GM18861 (cell line): ENCODE results near the gene FARP2.

Source experiments
- ATAC-seq: cut with Tn5 transposase; IDR thresholded peaks from one replicate; pipeline ENCODE4 v1.9.1; 2021; ENCODE audit not compliant: unreplicated experiment

Gene FARP2

DNA sequence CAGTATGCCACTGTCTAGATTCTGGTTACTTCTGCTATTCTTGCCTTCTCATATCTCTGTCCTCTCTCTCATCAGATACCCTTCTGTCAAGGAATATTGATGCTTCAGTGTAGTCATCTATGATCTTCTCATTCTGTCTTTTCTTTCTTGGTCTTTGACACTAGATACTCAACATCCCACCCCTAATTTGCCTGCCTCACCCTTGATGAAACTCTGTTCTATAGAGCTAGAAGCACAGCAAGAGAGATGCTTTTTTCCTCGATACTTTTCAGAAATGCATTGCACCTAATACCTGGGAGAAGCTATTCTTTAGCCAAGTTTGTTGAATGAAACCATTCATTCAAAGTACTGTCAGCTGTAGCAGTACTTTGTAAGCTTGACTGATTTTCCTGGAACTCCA is 30.8 kb upstream of the FARP2 start:
- no peak for ATAC-seq

DNA sequence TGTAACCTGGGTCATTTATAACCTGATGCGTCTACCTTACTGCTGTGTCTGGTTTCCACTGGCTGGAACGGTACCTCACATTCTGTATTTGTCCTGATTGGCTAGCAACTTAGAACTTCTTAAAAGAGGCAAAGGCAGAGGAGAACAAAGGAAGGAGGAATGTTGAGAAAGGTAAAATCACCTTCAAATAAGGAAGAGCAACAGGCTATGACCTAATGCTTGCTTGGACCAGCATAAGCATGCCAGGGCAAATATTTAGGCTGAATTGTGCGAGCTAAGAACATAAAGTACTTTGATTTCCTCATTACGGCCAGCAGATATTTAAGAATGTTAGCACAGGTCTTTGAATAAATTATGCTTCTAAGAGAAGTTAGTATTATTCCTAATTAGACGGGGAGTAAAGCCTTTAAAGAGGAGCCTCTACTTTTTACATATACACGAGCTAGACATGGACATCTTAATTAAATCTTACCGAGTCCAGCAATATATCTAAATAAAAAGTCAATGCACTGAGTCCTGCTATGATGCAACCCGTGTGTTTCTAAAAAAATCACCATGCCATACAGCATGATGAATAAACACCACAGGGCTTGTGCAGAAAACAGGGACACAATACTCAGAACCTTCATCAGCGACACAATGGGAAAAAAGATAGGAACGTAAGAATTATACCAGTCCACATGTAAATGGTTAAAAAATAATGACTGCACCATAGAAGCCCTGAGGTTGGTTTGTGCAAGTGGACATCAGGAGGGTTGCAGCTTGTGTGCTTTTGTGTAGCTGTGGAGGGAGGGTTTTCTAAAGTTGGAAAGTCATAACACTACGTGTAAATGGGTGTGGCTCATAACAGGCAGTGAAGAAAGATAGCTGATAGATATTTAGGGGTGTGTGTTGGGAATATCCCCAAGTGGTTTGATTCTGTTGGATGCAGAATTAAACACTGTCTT is 26.1 kb upstream of the FARP2 start:
- no peak for ATAC-seq

DNA sequence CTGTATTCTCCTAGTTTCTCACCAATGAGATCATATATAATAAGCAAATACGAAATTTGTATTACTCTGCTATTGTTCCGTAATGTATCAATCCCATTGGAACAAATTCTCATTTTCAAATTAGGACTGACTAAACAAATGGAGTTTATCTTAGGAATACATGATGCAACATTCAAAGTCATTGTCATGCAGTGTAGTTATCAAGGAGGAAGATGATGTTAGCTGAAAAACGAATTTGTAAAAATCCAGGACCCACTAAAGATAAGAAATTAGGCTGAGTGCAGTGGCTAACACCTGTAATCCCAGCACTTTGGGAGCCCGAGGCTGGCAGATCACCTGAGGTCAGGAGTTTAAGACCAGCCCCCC is 25.5 kb upstream of the FARP2 start:
- no peak for ATAC-seq

DNA sequence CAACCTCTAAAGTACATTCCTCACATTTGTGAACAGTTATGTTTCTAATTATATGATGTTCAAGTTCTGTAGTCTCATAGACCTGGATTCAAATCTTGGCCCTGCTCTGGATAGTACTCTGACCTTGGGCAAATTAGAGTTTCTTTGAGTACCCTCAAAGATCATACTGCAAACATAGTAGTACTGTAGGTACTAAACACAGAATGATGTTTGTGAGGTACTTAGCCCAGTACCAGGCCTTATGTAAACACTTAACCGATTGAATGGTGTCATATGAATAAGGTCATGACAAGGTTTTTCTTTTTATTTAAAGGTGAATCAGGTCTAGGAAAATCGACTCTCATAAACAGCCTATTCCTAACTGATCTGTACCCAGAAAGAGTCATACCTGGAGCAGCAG is 21.3 kb upstream of the FARP2 start:
- no peak for ATAC-seq

DNA sequence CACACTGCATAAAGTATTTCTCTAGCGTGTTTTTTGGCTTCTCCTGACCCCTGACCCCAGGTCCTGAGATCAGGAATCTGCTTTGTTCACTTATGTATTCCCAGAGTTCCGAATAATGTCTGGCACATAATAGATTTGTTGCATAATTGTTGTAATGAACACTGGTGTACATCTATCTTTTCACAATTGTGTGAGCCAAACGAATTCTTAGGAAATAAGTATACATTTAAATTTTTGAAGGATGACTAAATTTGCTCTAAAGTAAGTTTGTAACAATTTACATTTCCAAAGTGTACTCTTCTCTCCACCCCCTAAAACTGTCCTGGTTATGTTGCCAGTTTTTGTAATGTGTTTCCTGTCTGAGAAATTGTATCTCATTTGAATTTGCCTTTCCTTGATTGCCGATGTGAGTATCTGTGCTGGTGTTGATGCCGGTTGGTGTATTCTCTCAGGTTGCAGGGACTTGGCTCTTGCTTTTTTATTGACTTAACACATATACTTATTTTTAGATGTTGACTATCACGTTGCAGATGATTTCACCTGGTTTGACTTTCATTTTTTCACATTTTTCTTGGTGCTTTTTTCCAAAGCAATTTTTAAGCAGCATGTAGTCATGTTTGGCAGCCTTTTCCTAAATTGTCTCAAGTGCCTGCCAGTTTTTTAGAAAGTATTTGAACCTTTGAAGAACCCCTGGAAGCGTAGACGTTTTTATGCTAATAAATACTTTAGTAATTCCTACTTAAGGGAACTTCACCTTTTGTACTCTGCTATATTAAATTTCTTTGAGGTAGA is 16.1 kb upstream of the FARP2 start:
- no peak for ATAC-seq

DNA sequence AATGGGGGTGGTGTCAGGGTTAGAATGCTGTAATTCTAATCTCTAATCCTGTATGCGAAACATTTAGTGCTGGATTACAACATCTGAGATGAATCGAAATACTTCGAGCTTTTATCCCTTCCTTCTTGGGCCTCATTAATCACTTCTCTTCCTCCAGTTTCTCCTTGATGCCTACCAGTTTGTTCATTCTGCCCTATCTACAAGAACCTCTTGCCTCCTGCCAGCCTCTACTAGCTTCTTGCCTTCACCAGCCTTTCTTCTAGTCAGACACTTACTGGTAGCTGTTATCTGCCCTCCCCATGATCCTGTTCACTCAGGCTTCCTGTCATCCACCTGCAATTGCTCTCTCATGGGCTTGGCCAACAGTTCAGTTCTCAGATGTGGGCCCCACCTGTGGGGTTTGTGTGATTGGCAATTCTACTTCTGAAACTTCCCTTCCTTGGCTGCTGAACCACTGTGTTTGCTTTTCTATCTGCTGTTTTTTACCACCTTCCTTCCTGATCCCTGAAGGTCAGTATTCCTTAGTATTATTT is 15.4 kb upstream of the FARP2 start:
- no peak for ATAC-seq

DNA sequence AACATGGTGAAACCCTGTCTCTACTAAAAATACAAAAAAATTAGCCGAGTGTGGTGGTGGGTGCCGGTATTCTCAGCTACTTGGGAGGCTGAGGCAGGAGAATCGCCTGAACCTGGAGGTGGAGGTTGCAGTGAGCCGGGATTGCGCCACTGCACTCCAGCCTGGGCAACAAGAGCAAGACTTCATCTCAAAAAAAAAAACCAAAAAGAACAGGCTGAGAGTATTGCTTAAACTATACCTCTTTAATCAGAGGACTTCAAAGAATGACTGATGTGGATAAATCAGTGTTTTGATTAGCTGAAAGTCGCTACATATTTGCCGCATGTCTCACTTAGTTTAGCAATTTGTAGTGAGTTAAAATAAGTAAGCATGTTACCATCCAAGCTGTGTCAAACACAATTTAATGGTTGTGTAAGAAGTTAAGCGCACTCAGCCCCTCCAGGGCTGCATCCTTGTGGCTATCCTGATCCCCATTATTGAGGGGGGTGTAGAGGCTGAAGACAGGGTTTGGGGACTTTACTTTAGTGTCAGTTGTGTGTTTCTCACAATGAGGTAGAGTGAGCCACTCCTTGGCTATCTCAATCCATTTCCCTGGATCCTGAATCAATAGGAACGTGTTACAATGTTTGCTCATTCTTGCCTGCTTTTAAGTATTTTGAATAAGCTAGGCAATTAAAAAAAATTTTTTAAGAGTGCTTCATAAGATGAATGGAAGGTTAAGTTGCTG is 11.0 kb upstream of the FARP2 start:
- ATAC-seq: no peak

DNA sequence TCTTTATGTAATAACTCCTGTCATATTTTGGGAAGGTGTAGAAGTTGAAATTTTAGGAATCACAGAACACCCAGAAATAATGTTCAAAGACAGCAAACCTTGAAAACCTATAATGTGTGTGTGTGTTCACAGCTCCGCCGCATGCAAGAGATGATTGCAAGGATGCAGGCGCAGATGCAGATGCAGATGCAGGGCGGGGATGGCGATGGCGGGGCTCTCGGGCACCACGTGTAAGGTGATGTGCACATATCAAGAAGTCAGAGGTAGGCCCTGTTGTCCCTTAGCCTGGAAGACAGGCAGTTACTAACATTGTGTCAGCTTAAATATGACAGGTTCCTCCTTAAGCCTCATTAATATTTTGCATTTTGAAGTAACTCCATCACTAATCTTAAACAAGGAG is 6.1 kb upstream of the FARP2 start:
- ATAC-seq: no peak

DNA sequence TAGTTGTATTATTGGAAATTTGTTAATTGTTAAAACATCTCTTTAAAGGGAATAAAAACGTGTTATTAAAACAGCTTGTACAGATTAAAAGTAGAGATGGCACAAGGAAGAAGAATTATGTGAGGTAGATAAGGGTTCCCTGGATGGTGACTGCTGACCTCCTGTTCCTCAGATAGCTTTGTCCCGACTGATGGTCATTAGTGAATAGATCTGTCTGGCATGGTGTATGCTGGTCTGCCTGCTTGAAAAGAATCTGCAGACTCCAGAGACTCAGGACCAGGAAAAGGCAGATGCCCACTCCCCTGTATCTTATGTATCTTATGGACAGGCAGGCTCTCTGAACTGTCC is 5.6 kb upstream of the FARP2 start:
- no peak for ATAC-seq

DNA sequence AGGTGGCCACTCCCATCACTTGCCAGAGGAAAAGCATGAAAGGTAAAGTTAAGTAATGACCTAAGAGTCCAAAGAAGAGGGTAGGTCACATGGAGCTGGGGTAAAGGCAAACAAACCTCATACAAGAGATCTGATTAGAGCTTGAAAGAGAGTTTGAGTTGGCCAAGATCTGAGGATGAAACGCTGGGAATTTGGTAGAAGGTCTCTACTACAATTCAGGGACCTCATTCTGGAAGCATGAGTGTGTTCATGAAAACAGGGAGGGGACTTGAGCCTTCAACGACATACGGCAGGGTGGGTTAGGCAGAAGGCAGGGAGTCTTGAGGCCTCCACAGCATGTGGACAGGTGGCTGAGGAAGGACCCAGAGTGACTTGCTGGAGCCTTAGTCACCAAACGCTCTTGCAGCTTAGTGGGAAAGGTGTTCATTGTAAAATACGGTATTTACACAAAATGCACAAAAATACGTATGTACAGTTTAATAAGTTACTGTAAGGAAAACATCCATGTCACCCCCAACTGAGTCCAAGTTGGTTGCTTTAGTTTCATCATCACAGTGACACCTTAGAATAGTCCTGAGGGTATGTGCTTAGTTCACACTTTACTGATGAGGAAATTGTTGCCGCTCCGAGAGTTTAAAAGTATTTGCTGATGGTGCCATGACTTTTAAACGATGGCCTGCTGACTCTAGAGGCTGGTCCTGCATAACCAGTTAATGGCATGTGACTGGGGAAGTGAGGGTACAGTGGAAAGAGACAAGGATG is 5.0 kb upstream of the FARP2 start:
- ATAC-seq: no peak

DNA sequence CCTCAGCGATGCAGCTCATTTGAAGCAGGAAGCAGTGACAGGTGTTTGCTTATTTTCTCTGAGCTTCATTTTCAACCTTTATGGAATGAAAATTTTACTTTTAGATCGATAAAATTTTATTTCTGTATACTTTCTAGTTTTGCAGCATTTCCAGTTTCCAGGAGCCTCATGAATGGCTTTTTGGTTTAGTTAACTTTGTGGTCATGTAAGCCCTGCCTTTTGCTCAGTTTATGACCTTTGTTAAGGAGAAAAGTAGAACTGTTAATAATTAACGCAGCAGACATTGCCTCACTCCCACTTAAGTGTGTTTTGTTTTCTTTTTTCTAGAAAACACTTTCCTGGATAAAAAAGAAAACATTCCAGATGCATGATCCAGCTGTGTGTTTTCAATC is 4.4 kb upstream of the FARP2 start:
- ATAC-seq: no peak

DNA sequence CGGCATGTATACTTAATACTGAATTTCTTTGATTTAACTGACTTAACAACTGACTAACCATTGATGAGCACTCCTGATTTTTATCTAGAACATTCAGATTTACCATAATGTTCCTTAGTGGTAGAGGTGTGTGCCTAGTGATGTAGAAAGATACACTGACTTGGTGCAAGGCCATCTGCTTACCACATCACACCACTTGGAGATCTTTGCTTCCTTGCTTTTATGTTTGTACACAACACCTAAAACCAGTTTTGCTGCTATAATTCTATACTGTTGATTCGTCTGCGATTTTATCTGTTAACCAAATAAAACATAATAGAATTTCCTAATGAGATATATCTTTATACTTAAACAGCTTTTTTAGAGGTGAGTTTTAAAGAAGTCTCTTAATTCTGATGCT is 3.9 kb upstream of the FARP2 start:
- no peak for ATAC-seq

DNA sequence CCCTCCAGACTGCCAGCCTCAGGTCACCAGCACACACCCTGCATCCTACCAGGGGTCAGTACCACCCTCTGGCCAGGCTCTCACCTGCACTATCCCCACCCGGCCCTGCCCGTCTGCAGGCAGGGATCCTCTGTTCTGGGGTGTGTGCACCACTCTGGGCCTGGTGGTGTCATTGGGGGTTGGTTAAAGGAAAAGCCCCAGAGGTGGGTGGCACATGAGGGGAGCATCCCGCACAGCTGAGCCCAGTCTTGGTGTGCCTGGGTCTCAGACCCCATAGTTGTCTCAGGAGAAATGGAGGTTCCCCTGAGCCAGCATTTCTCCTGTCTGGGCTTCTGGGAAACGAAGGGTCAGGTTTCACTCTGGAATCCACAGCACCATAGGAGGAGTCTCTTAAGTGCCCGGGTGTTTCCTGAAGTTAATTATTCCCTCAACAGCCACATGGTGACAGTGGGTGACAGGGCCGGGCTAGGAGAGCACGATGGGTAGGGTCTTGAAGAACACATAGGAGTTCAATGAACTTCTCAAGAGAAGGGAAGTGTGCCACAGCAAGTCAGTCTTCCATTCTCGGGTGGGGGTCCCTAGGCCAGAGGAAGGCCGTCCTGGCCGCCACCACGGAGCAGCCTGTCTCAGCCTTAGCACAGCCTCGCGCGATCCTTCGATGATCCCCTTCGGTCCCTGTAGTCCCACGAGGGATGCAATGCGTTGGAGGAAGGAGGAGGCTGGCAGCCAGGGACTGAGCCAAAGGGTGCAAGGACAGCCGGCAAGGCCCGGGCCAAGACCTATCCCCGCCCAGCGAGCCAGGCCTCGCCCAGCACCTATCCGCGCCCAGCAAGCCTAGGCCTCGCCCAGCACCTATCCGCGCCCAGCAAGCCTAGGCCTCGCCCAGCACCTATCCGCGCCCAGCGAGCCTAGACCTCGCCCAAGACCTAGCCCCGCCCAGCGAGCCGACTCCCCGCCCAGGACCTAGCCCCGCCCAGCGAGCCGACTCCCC is 1.1 kb upstream of the FARP2 start:
- no peak for ATAC-seq

DNA sequence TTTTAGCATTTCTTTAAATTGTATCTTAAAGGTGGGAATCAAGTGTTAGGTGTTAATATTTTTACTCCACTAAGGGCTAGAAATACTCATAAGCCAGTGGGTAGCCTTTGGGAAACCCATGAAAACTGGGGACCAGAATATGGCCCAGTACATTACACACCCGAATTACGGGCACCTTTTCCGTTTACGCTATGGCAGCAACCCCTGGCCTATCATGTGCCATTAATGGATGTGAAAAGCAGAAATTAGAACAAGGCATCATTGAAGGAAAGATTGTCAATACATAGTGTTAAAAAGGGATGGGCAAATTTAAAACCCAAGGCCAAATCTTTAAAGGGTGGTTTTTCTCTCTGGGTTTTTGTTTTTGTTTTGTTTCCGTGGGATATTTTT is 781 bp downstream of the FARP2 start:
- no peak for ATAC-seq

DNA sequence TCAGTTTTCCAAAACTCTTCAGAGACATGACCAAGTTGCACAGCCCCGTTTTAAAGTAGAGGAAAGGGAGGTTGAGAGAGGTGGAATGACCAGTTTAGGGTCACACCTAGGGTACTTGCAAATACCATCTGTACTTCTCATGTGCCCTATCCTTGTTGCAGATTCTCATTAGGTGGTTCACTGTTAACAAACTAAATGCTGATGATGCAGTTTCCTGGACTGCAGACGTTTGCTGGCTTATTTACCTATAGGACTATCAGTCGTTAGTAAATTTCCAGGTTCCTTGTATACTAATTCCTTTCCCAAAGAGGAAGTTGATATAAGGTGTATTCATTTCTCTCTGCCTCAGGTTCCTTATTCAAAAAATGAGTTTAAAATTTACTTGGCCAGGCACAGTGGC is 1.4 kb downstream of the FARP2 start:
- ATAC-seq: no peak

DNA sequence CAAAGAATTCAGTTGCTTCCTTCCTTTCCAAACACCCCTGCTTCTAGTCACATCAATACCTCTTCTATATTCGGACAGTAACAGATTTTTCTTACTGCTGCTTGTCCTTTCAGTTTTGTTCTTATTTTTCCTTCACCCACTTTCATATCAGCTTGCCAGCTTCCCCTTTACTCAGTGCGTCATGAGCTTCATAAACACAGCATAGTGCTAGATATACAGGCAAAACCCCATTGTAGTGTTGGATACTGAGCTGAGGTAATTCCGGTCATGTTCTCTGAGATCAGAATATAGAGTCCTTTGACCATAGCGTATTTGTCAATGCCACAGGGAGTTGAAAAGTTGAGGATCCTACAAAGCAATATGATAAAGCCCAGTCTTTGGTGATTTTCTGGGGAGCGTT is 2.4 kb downstream of the FARP2 start:
- peak; percentile 46 for ATAC-seq

DNA sequence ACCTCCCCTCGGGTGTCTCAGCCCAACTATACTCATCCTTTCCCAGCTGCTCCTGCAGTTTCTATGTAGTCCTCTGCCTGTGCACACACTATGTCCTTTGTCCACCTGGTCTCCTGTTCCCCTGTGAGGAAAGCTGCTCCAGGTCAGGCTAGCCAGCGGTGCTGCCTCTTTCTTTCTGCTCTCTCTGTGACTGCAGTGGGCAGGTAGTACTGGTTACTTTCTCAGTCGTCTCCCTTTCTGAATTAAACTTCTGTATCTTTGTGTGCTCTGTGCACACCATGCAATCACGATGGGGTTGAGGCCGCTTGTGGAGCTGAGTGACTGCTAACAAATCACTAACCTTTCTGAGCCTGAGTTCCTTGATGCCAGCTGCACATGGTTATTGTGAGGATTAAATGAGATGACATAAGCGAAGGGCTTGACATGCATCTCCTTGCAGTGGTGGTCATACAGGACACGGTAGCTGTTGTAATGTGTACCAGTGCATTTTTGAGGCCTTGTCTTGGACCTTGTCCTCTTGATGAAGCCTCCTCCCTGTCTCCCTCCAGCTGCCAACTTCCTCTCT is 3.5 kb downstream of the FARP2 start:
- no peak for ATAC-seq

DNA sequence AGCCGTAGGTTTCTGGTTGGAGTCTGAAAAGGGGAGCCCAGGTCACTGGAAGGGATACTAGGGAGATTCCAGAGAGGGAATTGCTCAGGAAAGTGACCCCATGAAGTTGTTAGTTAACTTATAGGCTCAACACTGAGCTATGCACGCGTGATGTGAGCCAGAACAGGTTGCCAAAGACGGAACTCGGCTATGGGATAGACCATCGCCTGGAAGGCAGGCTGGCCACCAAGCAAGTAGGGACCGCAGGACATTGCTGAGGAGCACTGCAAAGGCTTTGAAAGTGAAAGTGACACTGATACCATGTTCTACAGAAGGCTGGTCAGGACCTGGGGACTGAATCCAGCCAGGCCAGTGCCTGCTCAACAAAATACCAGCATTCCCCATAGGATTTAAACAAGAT is 7.3 kb downstream of the FARP2 start:
- ATAC-seq: no peak

DNA sequence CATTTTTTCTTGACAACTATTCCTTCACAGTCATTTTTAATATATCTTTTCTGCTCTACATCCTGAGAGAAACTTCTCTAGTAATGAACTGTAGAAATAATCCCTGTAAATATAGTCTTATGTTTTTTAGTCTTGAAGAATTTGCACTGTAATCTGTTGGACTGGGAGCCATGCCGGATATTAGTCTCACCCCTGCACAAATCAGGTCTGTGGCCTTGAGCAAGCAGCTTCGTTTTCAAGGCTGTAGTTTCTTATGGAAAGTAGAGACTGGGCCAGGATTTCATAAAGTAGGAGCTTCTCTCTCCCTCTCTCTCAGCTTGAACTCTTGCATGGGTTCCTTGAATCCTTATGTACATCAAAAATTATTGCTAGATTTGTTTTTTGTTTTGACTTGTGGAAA is 8.7 kb downstream of the FARP2 start:
- ATAC-seq: no peak
